Naive thymus-derived CD4-positive, alpha-beta T cell (primary cell): Measurements from ENCODE around the gene PKM. TPM values are rescaled to one million over a fixed set of nuclear protein-coding genes. Genes with fewer than 3 reads are reported as not detected.

Experiments used
- ATAC-seq: fragments of 150-1000 bp; cut with Tn5 transposase; 2 replicates; pipeline ENCODE4 v1.10.0; 2021; ENCODE audit warnings: mild to moderate bottlenecking, moderate library complexity
- CTCF ChIA-PET: fragments of 350-600 bp; sonication (Branson Sonifier 250); formaldehyde crosslinking; loops from one replicate; lab custom pipeline; 2021; ENCODE audit warnings: antibody characterized with exemption; lab: Charles Lee
- POLR2A ChIA-PET: fragments of 350-600 bp; sonication (Branson Sonifier 250); formaldehyde crosslinking; loops from one replicate; lab custom pipeline; 2021; ENCODE audit warnings: antibody characterized with exemption, inconsistent platforms; lab: Charles Lee
- DNase-seq, 9 donors: peaks; one replicate each; pipeline versions ENCODE4 v3.0.0 to v3.0.0-alpha.2; 2020 to 2022; ENCODE audit warnings: mixed read lengths in 1 of 9
- H3K27ac ChIP-seq: one replicate; pipeline ENCODE4 v1.7.0; 2013; ENCODE audit warnings: mild to moderate bottlenecking, low read depth, low read length, moderate library complexity
- H3K27me3 ChIP-seq, 2 donors: one replicate each; pipeline ENCODE4 v1.7.0; 2013; ENCODE audit warnings: low read length in 2 of 2, mild to moderate bottlenecking in 2 of 2, moderate library complexity in 2 of 2; ENCODE audit not compliant: control insufficient read depth in 2 of 2, insufficient read depth in 2 of 2
- H3K36me3 ChIP-seq, 3 experiments: 1 replicate in 2 of 3; 2 replicates in 1 of 3; pipeline ENCODE4 v1.7.0; 2013; ENCODE audit warnings: low read length in 3 of 3, mild to moderate bottlenecking in 3 of 3, moderate library complexity in 1 of 3; ENCODE audit not compliant: insufficient read depth in 3 of 3, control insufficient read depth in 2 of 3
- H3K4me1 ChIP-seq, 2 donors: one replicate each; pipeline ENCODE4 v1.7.0; 2013; ENCODE audit warnings: low read length in 2 of 2, mild to moderate bottlenecking in 2 of 2, moderate library complexity in 1 of 2; ENCODE audit not compliant: control insufficient read depth in 2 of 2, insufficient read depth in 2 of 2
- H3K4me3 ChIP-seq: 2 replicates; pipeline ENCODE4 v1.7.0; 2013; ENCODE audit warnings: mild to moderate bottlenecking, low read length
- H3K9me3 ChIP-seq, 3 experiments: 1 replicate in 2 of 3; 2 replicates in 1 of 3; pipeline ENCODE4 v1.7.0; 2013; ENCODE audit warnings: low read length in 3 of 3; ENCODE audit not compliant: control insufficient read depth in 2 of 3
- H3K27ac Mint-ChIP-seq, 9 donors: one replicate each; pipeline ENCODE4 v1.8.0; 2020 to 2022; ENCODE audit warnings: mixed read lengths in 9 of 9, mild to moderate bottlenecking in 8 of 9, moderate library complexity in 5 of 9, inconsistent platforms in 2 of 9
- H3K27me3 Mint-ChIP-seq, 5 donors: one replicate each; pipeline ENCODE4 v1.8.0; 2021 to 2022; ENCODE audit warnings: mixed read lengths in 5 of 5, mild to moderate bottlenecking in 1 of 5
- H3K36me3 Mint-ChIP-seq, 5 donors: one replicate each; pipeline ENCODE4 v1.8.0; 2020 to 2022; ENCODE audit warnings: mixed read lengths in 5 of 5, mild to moderate bottlenecking in 3 of 5, inconsistent platforms in 1 of 5
- H3K4me1 Mint-ChIP-seq, 7 donors: one replicate each; pipeline ENCODE4 v1.8.0; 2020 to 2022; ENCODE audit warnings: mixed read lengths in 7 of 7, mild to moderate bottlenecking in 3 of 7, inconsistent platforms in 1 of 7
- H3K4me3 Mint-ChIP-seq, 10 donors: one replicate each; pipeline ENCODE4 v1.8.0; 2020 to 2022; ENCODE audit warnings: mild to moderate bottlenecking in 10 of 10, mixed read lengths in 10 of 10, moderate library complexity in 6 of 10, inconsistent platforms in 2 of 10
- H3K9me3 Mint-ChIP-seq, 11 donors: one replicate each; pipeline ENCODE4 v1.8.0; 2020 to 2022; ENCODE audit warnings: mixed read lengths in 11 of 11, mild to moderate bottlenecking in 4 of 11, inconsistent platforms in 1 of 11, moderate library complexity in 1 of 11
- intact Hi-C, 2 donors: fragments of 100-400 bp; cut with micrococcal nuclease; formaldehyde crosslinking; loops; one replicate each; pipeline ENCODE4 v1.15.1; 2023
- polyA plus RNA-seq, 2 donors: library from polyadenylated mRNA; unstranded; fragments of 300-500 nt; fragmentation: Illumina TruSeq; gene quantifications; one replicate each; pipeline ENCODE4 v1.2.3, GENCODE V29; 2021
- total RNA-seq, 6 experiments: library from RNA in 5 of 6; stranded (reverse) in 5 of 6; gene quantifications; 1 replicate in 5 of 6; 2 replicates in 1 of 6; pipeline ENCODE4 v1.2.3 and lab custom pipeline; 2021 to 2026

The PKM gene
- total and polyA plus RNA-seq, 7 experiments from 2014 or later: 237 to 1,627 (median 357) TPM

- peak overlapping the region; percentile 89 to 98 (median 92) for H3K27ac Mint-ChIP-seq
- peaks cover 33 to 34% of the 10 kb centered on the region in 2 donors for H3K4me1 ChIP-seq
- peaks cover 0 to 26% (median 0%) of the 10 kb centered on the region in 5 donors for H3K36me3 Mint-ChIP-seq
- H3K27me3 ChIP-seq: no peaks in the 10 kb centered on the region
- intact Hi-C loops: loop anchor here (1.0 to 10.0 kb wide), 6 partner anchors 40 to 453 kb away; partner anchors contain the start of genes MYO9A (in 2 of the 2), PARP6 (in 2 of the 2), SENP8 (in 2 of the 2) and ARIH1 (in 1 of the 2)
- DNase-seq (peak in 7 of 9 donors; percentile 59 to 85 (median 75)), ATAC-seq (peak; percentile 49)
- POLR2A ChIA-PET: interaction anchor here (0.6 to 3.8 kb wide), 16 partner anchors 10 to 454 kb away, joined by 3 to 38 read pairs (median 4); partner anchors contain the start of genes BBS4, HEXA, HIGD2B and MYO9A
- H3K36me3 ChIP-seq: peaks cover 0 to 7% (median 0%) of the 10 kb centered on the region in 3 experiments
- H3K9me3 ChIP-seq: no peaks in the 10 kb centered on the region
- CTCF ChIA-PET: interaction anchor here (0.6 to 2.7 kb wide), 5 partner anchors 11 to 350 kb away, joined by 3 to 9 read pairs (median 3); no protein-coding TSS in a partner anchor
- peak overlapping the region; percentile 73 for H3K4me3 ChIP-seq
- H3K4me3 Mint-ChIP-seq: peak overlapping the region; percentile 95 to 100 (median 99)
- H3K27me3 Mint-ChIP-seq: peaks cover 0 to 3% (median 0%) of the 10 kb centered on the region in 5 donors
- H3K4me1 Mint-ChIP-seq: peaks cover 42 to 54% (median 50%) of the 10 kb centered on the region in 7 donors
- H3K9me3 Mint-ChIP-seq: peaks cover 0 to 2% (median 0%) of the 10 kb centered on the region in 11 donors
- H3K27ac ChIP-seq: peak overlapping the region; percentile 73
Measured at GRCh38 chr15:72231833-72232478, 966 bp upstream of the PKM start.

DNA sequence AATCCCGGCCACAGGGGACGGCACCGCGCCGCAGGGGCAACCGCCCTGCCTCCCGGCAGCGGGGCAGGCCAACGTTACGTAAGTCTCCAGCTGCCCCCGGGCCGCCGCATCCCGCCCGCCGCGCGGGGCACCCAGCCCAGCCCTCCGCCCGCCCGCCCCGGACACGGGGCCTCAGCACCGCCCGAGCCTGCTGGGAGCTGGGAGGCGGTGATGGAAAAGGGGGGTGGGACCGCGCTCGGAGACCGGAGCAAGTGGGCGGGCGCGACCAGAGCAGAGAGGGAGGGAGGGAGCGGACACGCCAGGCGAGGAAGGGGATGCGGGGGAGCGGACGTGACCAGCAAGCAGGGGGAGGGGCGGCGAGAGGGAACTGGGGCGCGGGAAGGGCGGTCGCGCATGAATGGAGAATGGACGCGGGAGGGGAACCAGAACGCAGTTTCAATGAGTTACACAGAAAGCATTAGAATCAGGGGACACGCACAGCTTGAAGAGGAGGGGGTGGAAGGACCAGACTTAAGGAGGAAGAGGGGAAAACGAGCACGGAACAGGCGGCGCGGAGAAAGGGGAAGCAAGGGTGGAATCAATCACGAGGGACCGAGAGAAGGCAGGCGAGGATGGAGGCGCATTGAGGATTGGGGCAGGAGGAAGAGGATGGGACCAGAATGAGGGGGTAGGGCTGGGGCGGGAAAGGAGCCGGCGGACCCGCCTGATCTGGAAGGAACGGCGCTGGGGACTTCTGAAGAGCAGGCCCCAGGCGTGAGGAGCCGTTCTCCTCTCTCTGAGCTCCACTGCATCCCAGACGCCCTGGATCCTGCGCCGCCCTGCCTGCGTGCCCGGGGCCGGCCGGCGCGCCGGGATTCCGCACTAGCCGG, 559 bp downstream of the PKM start:
- peaks cover 45 to 62% (median 56%) of the 10 kb centered on the region in 7 donors for H3K4me1 Mint-ChIP-seq
- peak overlapping the region; percentile 89 to 99 (median 95) for H3K27ac Mint-ChIP-seq
- CTCF ChIA-PET: interaction anchor here (1.2 to 2.7 kb wide), 2 partner anchors 43 to 87 kb away, joined by 3 to 9 read pairs; no protein-coding TSS in a partner anchor
- peaks cover 0 to 7% (median 0%) of the 10 kb centered on the region in 3 experiments for H3K36me3 ChIP-seq
- intact Hi-C loops: loop anchor here (1.0 to 10.0 kb wide), 6 partner anchors 42 to 454 kb away; partner anchors contain the start of genes MYO9A (in 2 of the 2), PARP6 (in 2 of the 2), SENP8 (in 2 of the 2) and ARIH1 (in 1 of the 2)
- peaks cover 0 to 3% (median 0%) of the 10 kb centered on the region in 5 donors for H3K27me3 Mint-ChIP-seq
- POLR2A ChIA-PET: interaction anchor here (0.6 to 4.4 kb wide), 12 partner anchors 8 to 453 kb away, joined by 3 to 38 read pairs (median 5); partner anchors contain the start of genes HEXA and SENP8
- H3K27ac ChIP-seq: peak overlapping the region; percentile 73
- peaks cover 0 to 2% (median 0%) of the 10 kb centered on the region in 11 donors for H3K9me3 Mint-ChIP-seq
- no peaks in the 10 kb centered on the region for H3K9me3 ChIP-seq
- peak in 8 of 9 donors; percentile 33 to 92 (median 40) for DNase-seq
- peak; percentile 4 for ATAC-seq
- H3K4me3 Mint-ChIP-seq: peak overlapping the region; percentile 95 to 100 (median 99)
- peak overlapping the region; percentile 73 for H3K4me3 ChIP-seq
- H3K27me3 ChIP-seq: no peaks in the 10 kb centered on the region
- H3K4me1 ChIP-seq: peaks cover 38 to 47% of the 10 kb centered on the region in 2 donors
- peaks cover 0 to 34% (median 0%) of the 10 kb centered on the region in 5 donors for H3K36me3 Mint-ChIP-seq

GRCh38 chr15:72229947-72230196, 1.1 kb downstream of the PKM start:
- H3K36me3 Mint-ChIP-seq: peaks cover 0 to 36% (median 0%) of the 10 kb centered on the region in 5 donors
- DNase-seq: peak in 1 of 9 donors; percentile 24

DNA sequence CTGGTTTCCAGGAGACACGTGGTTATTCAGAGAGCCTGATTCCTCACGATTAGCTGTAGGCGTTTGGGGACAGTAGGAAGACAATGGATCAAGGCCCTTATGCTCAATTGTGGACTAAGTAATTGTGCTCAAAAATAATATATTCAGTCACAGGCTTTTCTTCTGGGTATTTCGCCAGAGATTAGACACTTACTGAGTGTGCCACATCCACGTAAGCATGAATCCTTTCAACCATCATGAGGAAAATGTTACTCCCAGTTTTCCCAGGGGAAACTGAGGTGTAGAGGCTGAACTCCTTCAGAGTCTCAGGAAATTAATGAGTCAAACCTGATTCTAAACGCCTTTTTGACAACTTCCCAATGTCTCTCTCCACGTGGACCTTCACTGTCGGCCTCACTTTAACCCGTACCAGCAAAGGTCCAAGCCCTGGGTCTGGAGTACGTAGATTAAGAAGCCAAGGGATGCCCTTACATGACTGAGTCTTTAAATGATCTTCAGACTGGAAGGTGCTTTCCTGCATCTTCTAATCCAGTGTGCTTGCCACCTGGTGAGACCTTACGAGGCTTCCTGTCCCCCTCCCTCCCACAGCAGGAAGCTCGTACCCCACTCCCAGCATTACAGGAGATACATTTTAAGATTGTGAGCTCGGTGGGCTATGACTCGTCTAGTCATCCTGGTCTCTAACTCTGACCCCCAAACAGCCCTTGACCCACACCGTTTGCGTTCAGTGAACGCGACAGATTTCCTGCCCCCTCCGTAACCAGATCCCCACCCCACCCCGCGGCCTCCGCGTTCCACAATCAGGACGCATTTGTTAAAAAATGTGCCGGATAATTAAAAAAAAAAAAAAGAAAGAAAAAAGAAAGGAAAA, 1.7 kb downstream of the PKM start:
- Mint-ChIP-seq H3K4me1 (peaks cover 49 to 66% (median 60%) of the 10 kb centered on the region in 7 donors), H3K27ac (peak overlapping the region; percentile 97 to 99 (median 98)), H3K27me3 (peaks cover 0 to 3% (median 0%) of the 10 kb centered on the region in 5 donors), H3K9me3 (peaks cover 0 to 2% (median 0%) of the 10 kb centered on the region in 11 donors), H3K4me3 (peak overlapping the region; percentile 95 to 100 (median 99)), H3K36me3 (peaks cover 0 to 37% (median 0%) of the 10 kb centered on the region in 5 donors)
- Histone ChIP-seq H3K36me3 (peaks cover 0 to 9% (median 0%) of the 10 kb centered on the region in 3 experiments), H3K27ac (peak overlapping the region; percentile 73), H3K4me1 (peaks cover 38 to 49% of the 10 kb centered on the region in 2 donors), H3K27me3 (no peaks in the 10 kb centered on the region), H3K4me3 (peak overlapping the region; percentile 73), H3K9me3 (no peaks in the 10 kb centered on the region)
- intact Hi-C loops: loop anchor here (2.0 to 5.0 kb wide), 2 partner anchors 148 to 553 kb away; partner anchors contain the start of genes ADPGK (in 2 of the 2) and HEXA (in 1 of the 2)
- ChIA-PET POLR2A (interaction anchor here (1.1 to 4.4 kb wide), 10 partner anchors 9 to 454 kb away, joined by 3 to 38 read pairs (median 5); partner anchors contain the start of genes HEXA and SENP8), CTCF (interaction anchor here (1.2 kb wide), 1 partner anchor 88 kb away, joined by 3 read pairs; no protein-coding TSS in a partner anchor)
- DNase-seq: peak in 7 of 9 donors; percentile 32 to 70 (median 41)
- no peak for ATAC-seq

More at GRCh38 chr15:72229947-72230196, 1.1 kb downstream of the PKM start:
- Mint-ChIP-seq H3K27ac (peak overlapping the region; percentile 97 to 99 (median 98)), H3K27me3 (peaks cover 0 to 3% (median 0%) of the 10 kb centered on the region in 5 donors), H3K9me3 (peaks cover 0 to 2% (median 0%) of the 10 kb centered on the region in 11 donors), H3K4me3 (peak overlapping the region; percentile 95 to 100 (median 99)), H3K4me1 (peaks cover 47 to 66% (median 59%) of the 10 kb centered on the region in 7 donors)
- no peak for ATAC-seq
- ChIA-PET CTCF (interaction anchor here (1.2 kb wide), 1 partner anchor 88 kb away, joined by 3 read pairs; no protein-coding TSS in a partner anchor), POLR2A (interaction anchor here (0.7 to 4.4 kb wide), 9 partner anchors 9 to 453 kb away, joined by 3 to 38 read pairs (median 5); partner anchors contain the start of genes HEXA and SENP8)
- intact Hi-C loops: loop anchor here (2.0 to 10.0 kb wide), 3 partner anchors 147 to 553 kb away; partner anchors contain the start of genes ADPGK (in 2 of the 2), BBS4 (in 1 of the 2), HEXA (in 1 of the 2) and HIGD2B (in 1 of the 2)
- Histone ChIP-seq H3K9me3 (no peaks in the 10 kb centered on the region), H3K4me1 (peaks cover 38 to 49% of the 10 kb centered on the region in 2 donors), H3K4me3 (peak overlapping the region; percentile 73), H3K36me3 (peaks cover 0 to 7% (median 0%) of the 10 kb centered on the region in 3 experiments), H3K27me3 (no peaks in the 10 kb centered on the region), H3K27ac (peak overlapping the region; percentile 73)

DNA sequence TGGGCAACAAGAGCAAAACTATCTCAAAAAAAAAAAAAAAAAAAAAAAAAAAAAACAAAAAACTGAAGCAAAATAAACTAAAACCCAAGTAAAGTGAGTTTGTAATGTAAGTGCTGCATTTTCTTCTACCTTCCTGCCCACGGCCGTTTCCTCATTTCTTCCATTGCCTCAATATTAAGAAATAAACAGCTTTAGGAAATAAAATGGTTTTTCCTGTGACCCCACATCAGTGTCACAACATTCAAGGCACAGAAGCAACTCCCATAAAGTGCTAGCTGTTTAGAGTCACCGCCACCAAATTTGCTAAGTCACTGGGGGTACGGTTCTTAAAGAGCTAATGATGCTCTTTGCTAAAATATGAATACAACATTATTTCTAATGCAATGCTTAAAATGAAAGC, 3.3 kb downstream of the PKM start:
- peaks cover 0 to 23% (median 0%) of the 10 kb centered on the region in 3 experiments for H3K36me3 ChIP-seq
- peaks cover 0 to 3% (median 0%) of the 10 kb centered on the region in 5 donors for H3K27me3 Mint-ChIP-seq
- peaks cover 38 to 50% of the 10 kb centered on the region in 2 donors for H3K4me1 ChIP-seq
- H3K4me1 Mint-ChIP-seq: peaks cover 52 to 75% (median 68%) of the 10 kb centered on the region in 7 donors
- no peaks in the 10 kb centered on the region for H3K9me3 ChIP-seq
- no peaks in the 10 kb centered on the region for H3K27me3 ChIP-seq
- H3K27ac ChIP-seq: peak overlapping the region; percentile 73
- no peak for ATAC-seq
- DNase-seq: peak in 1 of 9 donors; percentile 17
- peak overlapping the region; percentile 95 to 100 (median 99) for H3K4me3 Mint-ChIP-seq
- peak overlapping the region; percentile 73 for H3K4me3 ChIP-seq
- ChIA-PET CTCF (interaction anchor here (0.6 to 2.6 kb wide), 8 partner anchors 11 to 74 kb away, joined by 3 to 19 read pairs (median 6); no protein-coding TSS in a partner anchor), POLR2A (interaction anchor here (0.7 to 4.4 kb wide), 9 partner anchors 13 to 148 kb away, joined by 3 to 21 read pairs (median 6); partner anchors contain the start of genes HEXA, MYO9A and SENP8)
- intact Hi-C loops: loop anchor here (1.0 to 5.0 kb wide), 3 partner anchors 45 to 555 kb away; partner anchors contain the start of genes ADPGK (in 2 of the 2), HEXA (in 1 of the 2) and PARP6 (in 1 of the 2)
- H3K27ac Mint-ChIP-seq: peak overlapping the region; percentile 91 to 99 (median 97)
- peaks cover 0 to 2% (median 0%) of the 10 kb centered on the region in 11 donors for H3K9me3 Mint-ChIP-seq
- H3K36me3 Mint-ChIP-seq: peaks cover 0 to 49% (median 0%) of the 10 kb centered on the region in 5 donors
